HepG2 (cell line): ENCODE results near the gene FBXL12. TPM values are rescaled to one million over a fixed set of nuclear protein-coding genes. Genes with fewer than 3 reads are reported as not detected.

Source experiments
- MIER2 ChIP-seq: IDR thresholded peaks from 2 replicates; pipeline ENCODE4 v1.6.1; 2016; ENCODE audit warnings: missing biosample characterization, missing genetic modification reagents
- NRL ChIP-seq: sonication (generic); formaldehyde crosslinking; IDR thresholded peaks from 2 replicates; pipeline ENCODE4 v1.5.0; 2020; ENCODE audit warnings: missing genetic modification reagents, mild to moderate bottlenecking, moderate library complexity, borderline replicate concordance
- RFXAP ChIP-seq: sonication (generic); formaldehyde crosslinking; IDR thresholded peaks from 2 replicates; pipeline ENCODE4 v1.4.0; 2020; ENCODE audit warnings: missing genetic modification reagents, borderline replicate concordance
- SAFB2 ChIP-seq: sonication (generic); formaldehyde crosslinking; IDR thresholded peaks from 2 replicates; pipeline ENCODE4 v1.5.1; 2020; ENCODE audit warnings: missing genetic modification reagents, low read depth, mild to moderate bottlenecking, borderline replicate concordance
- SRSF9 ChIP-seq: fragments of 200-400 bp; formaldehyde crosslinking; IDR thresholded peaks from 2 replicates; pipeline ENCODE4 v1.6.1; 2018; ENCODE audit warnings: borderline replicate concordance, mild to moderate bottlenecking, low read depth, low read length; ENCODE audit not compliant: insufficient read depth, poor library complexity, severe bottlenecking
- SUZ12 ChIP-seq: fragments of 150-350 bp; IDR thresholded peaks from 2 replicates; pipeline ENCODE4 v1.6.1; 2014; ENCODE audit warnings: low read depth, low read length
- ZGPAT ChIP-seq: IDR thresholded peaks from 2 replicates; pipeline ENCODE4 v1.6.1; 2016; ENCODE audit warnings: mild to moderate bottlenecking
- ZNF124 ChIP-seq: sonication (generic); formaldehyde crosslinking; IDR thresholded peaks from 2 replicates; pipeline ENCODE4 v1.4.0; 2020; ENCODE audit warnings: missing genetic modification reagents
- ZNF20 ChIP-seq: sonication (generic); formaldehyde crosslinking; IDR thresholded peaks from 2 replicates; pipeline ENCODE4 v1.4.0; 2020; ENCODE audit warnings: mild to moderate bottlenecking, moderate library complexity, missing genetic modification reagents
- ZNF362 ChIP-seq: sonication (generic); formaldehyde crosslinking; IDR thresholded peaks from 2 replicates; pipeline ENCODE4 v1.4.0; 2020; ENCODE audit warnings: missing genetic modification reagents, mild to moderate bottlenecking, borderline replicate concordance
- ZNF549 ChIP-seq: sonication (generic); formaldehyde crosslinking; IDR thresholded peaks from 2 replicates; pipeline ENCODE4 v1.5.0; 2020; ENCODE audit warnings: missing genetic modification reagents
- ZNF558 ChIP-seq: sonication (generic); formaldehyde crosslinking; IDR thresholded peaks from 2 replicates; pipeline ENCODE4 v1.9.0; 2022; ENCODE audit warnings: mild to moderate bottlenecking, missing genetic modification reagents, borderline replicate concordance
- ZNF678 ChIP-seq: sonication (generic); formaldehyde crosslinking; IDR thresholded peaks from 2 replicates; pipeline ENCODE4 v1.4.0; 2020; ENCODE audit warnings: mild to moderate bottlenecking, missing genetic modification reagents
- ZNF740 ChIP-seq: sonication (generic); formaldehyde crosslinking; IDR thresholded peaks from 2 replicates; pipeline ENCODE4 v1.4.0; 2020; ENCODE audit warnings: missing genetic modification reagents
- polyA plus RNA-seq, 8 experiments: library from polyadenylated mRNA; depleted of rRNA in 3 of 8; stranded (reverse) in 7 of 8; unstranded in 1 of 8; fragments of >200 nt; fragmentation: Illumina TruSeq in 4 of 8; extraction: Trizol in 4 of 8; gene quantifications; 2 replicates each; pipeline versions ENCODE4 v1.2.1 to v1.2.3, GENCODE V29; 2011 to 2016; ENCODE audit warnings: low read depth in 4 of 8, missing spikeins in 1 of 8, mixed read lengths in 1 of 8; ENCODE audit not compliant: insufficient read depth in 1 of 8
- total RNA-seq, 5 experiments: library from RNA; depleted of rRNA; stranded (reverse); fragments of >200 nt; fragmentation: Illumina TruSeq; extraction: Trizol; gene quantifications; 2 replicates each; pipeline ENCODE4 v1.2.3, GENCODE V29; 2016; ENCODE audit warnings: low read depth in 1 of 5
- TF ChIP-seq, protein P1 (sequence below): sonication (generic); formaldehyde crosslinking; IDR thresholded peaks from 2 replicates; pipeline ENCODE4 v1.5.0; 2020; ENCODE audit warnings: mild to moderate bottlenecking, missing genetic modification reagents, borderline replicate concordance
- TF ChIP-seq, protein P2 (sequence below): sonication (generic); formaldehyde crosslinking; IDR thresholded peaks from 2 replicates; pipeline ENCODE4 v1.4.0; 2020; ENCODE audit warnings: missing genetic modification reagents
- TF ChIP-seq, protein P3 (sequence below): IDR thresholded peaks from 2 replicates; pipeline ENCODE4 v1.6.1; 2016; ENCODE audit warnings: mild to moderate bottlenecking, missing biosample characterization, missing genetic modification reagents

Gene FBXL12
- total and polyA plus RNA-seq, 2 of the 13 experiments (the other 11 are each of a cell fraction or from before 2014, with no cell fraction given): 20.4 to 23.1 TPM

DNA sequence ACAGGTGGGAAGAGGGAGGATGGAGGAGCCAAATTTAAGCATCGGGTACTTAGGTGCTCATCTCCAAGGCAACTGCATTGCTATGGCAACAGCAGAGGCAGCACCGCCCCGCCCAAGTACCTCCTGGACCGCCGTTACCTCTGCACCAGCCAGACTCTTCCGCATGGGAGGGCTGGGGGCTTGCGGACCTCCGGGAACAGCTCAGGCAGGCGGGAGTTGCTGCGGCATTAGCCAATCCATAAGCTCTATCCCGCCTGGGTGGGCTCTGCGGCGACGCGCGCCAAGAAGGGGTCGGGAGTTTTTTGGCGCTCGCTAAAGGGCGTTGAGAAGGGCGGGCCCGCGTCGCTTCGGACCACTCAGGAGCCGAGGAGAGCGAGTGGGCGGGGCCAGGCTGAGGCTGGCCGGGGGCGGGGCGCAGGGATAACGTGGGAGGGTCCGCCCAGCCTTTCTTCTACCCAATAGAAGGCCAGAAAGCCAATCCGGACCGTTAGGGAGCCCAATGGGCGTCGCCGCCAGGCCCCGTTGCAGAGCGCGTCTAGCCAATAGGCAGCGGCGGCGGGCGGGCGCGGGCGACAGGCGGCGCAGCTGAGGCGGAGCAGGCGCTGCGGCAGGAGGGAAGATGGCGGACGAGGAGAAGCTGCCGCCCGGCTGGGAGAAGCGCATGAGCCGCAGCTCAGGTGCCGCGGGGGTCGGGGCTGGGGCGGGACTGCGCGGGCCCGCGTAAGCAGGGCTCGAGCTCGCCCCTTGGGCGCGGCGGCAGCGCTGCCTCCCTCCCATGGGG is 16.0 kb upstream of the FBXL12 start, which contains the start of gene PIN1 (continued):
- TF ChIP-seq, protein P1, sequence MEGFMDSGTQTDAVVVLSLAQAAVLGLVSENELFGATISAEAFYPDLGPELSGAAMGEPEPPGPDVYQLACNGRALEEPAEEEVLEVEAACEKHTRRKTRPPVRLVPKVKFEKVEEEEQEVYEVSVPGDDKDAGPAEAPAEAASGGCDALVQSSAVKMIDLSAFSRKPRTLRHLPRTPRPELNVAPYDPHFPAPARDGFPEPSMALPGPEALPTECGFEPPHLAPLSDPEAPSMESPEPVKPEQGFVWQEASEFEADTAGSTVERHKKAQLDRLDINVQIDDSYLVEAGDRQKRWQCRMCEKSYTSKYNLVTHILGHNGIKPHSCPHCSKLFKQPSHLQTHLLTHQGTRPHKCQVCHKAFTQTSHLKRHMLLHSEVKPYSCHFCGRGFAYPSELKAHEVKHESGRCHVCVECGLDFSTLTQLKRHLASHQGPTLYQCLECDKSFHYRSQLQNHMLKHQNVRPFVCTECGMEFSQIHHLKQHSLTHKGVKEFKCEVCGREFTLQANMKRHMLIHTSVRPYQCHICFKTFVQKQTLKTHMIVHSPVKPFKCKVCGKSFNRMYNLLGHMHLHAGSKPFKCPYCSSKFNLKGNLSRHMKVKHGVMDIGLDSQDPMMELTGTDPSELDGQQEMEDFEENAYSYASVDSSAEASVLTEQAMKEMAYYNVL: no peak
- no peak; the same call in none of the 2 replicates for TF ChIP-seq NRL (CRISPR knock-in tag)
- TF ChIP-seq, protein P2, sequence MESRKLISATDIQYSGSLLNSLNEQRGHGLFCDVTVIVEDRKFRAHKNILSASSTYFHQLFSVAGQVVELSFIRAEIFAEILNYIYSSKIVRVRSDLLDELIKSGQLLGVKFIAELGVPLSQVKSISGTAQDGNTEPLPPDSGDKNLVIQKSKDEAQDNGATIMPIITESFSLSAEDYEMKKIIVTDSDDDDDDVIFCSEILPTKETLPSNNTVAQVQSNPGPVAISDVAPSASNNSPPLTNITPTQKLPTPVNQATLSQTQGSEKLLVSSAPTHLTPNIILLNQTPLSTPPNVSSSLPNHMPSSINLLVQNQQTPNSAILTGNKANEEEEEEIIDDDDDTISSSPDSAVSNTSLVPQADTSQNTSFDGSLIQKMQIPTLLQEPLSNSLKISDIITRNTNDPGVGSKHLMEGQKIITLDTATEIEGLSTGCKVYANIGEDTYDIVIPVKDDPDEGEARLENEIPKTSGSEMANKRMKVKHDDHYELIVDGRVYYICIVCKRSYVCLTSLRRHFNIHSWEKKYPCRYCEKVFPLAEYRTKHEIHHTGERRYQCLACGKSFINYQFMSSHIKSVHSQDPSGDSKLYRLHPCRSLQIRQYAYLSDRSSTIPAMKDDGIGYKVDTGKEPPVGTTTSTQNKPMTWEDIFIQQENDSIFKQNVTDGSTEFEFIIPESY (CRISPR knock-in tag): no peak
- TF ChIP-seq, protein P3, sequence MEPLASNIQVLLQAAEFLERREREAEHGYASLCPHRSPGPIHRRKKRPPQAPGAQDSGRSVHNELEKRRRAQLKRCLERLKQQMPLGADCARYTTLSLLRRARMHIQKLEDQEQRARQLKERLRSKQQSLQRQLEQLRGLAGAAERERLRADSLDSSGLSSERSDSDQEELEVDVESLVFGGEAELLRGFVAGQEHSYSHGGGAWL (CRISPR knock-in tag): peak; percentile 52; the same call in 1 of the 2 replicates
- TF ChIP-seq ZNF124 (CRISPR knock-in tag): no peak
- TF ChIP-seq ZNF740 (CRISPR knock-in tag): no peak
- no peak for TF ChIP-seq ZNF549 (CRISPR knock-in tag)
- no peak for TF ChIP-seq MIER2 (CRISPR knock-in tag)
- no peak for TF ChIP-seq ZNF678
- TF ChIP-seq SRSF9: no peak
- TF ChIP-seq ZNF362: no peak; the same call in 1 of the 2 replicates
- 0 out of 2 replicates have a peak, but pooled peaks have one; percentile 73 for TF ChIP-seq SAFB2 (CRISPR knock-in tag)
- TF ChIP-seq RFXAP (CRISPR knock-in tag): peak; percentile 79; the same call in 1 of the 2 replicates
- TF ChIP-seq ZNF20 (CRISPR knock-in tag): no peak
- TF ChIP-seq SUZ12: no peak
- TF ChIP-seq ZGPAT (CRISPR knock-in tag): peak; percentile 43; the same call in 1 of the 2 replicates
- TF ChIP-seq ZNF558 (CRISPR knock-in tag): no peak
